ENCODE results near the gene SEMA4F. TPM values are rescaled to one million over a fixed set of nuclear protein-coding genes. Genes with fewer than 3 reads are reported as not detected.

Gene SEMA4F
- polyA plus RNA-seq, 1 donor (not counting 4 experiments of a cell fraction or from before 2014, with no cell fraction given) = 8.0 TPM

DNA sequence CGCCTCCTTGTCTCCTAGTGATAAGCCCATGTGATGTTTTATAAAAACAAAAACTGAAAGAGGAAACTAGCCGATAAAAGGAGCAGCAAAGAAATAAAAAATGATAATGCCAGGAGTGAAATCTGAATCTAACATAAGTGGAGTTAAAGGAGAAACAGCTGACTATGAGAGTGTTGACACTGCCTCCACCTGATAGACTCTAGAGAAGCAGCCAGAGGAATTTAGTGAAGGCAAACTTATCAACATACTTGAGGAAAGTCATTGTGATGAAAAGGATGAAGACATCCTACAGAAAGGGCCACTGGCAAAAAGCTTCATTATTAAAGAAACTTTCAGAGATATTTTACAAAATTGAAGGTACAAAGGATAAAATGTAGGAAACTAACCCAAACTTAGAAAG, 7.8 kb upstream of the SEMA4F start:
- dilution Hi-C loops (cut with MboI; ENCODE audit: extremely low pct_ligation_motif_present, low sequenced_read_pairs) = no loop called here

DNA sequence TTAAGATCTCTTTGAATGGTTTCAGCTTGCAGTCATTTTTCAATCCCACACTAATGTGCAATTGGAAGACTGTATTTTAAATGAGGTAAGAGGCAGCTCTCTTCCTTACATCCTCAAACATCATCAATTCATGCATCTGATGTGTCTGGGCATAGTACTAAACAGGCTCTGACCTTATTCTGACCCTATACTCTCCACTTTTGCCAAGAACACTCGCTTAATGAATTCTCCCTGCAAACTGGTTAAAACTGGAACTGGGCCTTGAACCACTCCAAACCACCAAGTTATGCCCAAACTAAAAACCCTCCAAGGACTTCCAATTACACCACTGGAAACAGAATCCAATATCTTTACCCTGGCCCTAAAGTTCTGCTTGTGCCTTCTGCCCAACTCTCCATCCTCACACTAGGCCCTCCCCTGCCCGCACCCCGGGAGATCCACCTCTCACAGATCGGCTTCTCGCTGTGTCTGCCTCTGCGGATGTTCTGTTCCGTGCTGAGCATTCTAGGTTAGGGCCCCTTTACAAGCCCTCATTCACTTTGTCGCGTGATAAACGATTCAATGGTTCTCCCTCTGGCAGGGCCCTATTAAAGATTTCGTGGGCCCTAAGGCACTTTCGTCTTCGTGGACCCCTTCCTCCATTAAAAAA, 7.1 kb upstream of the SEMA4F start:
- Histone ChIP-seq H3K4me3 (ENCODE audit: control insufficient read depth in 2 of 3, extremely low read depth in 1 of 3, insufficient read depth in 2 of 3, low read depth in 1 of 3, low read length in 3 of 3) (no peak overlapping the region), H3K4me2 (ENCODE audit: control insufficient read depth, extremely low read depth, insufficient read depth, low read depth, low read length) (no peak overlapping the region), H3K36me3 (ENCODE audit: control insufficient read depth in 2 of 2, extremely low read depth in 1 of 2, insufficient read depth in 2 of 2, low read length in 2 of 2) (no peaks in the 10 kb centered on the region), H3K79me2 (ENCODE audit: control insufficient read depth, insufficient read depth, low read length) (no peaks in the 10 kb centered on the region), H3K9ac (ENCODE audit: control insufficient read depth, extremely low read depth, insufficient read depth, low read length) (no peak overlapping the region), H3K9me1 (ENCODE audit: control insufficient read depth, extremely low read depth, insufficient read depth, low read length) (no peaks in the 10 kb centered on the region), H4K20me1 (ENCODE audit: control insufficient read depth, extremely low read depth, insufficient read depth, low read length) (no peaks in the 10 kb centered on the region), H3K27ac (ENCODE audit: control insufficient read depth, insufficient read depth, low read length) (no peak overlapping the region), H3K9me3 (ENCODE audit: control insufficient read depth, low read depth, low read length) (no peaks in the 10 kb centered on the region), H3K4me1 (ENCODE audit: control insufficient read depth, extremely low read depth, insufficient read depth, low read length) (no peaks in the 10 kb centered on the region), H2AFZ (ENCODE audit: control insufficient read depth, low read length) (no peak overlapping the region), H3K27me3 (ENCODE audit: control insufficient read depth, extremely low read depth, insufficient read depth, low read length) (no peaks in the 10 kb centered on the region)
- FAIRE-seq = no peak
- no peak for TF ChIP-seq EZH2 (IDR thresholded peaks at IDR 0.05; ENCODE audit: low read length)
- no peak for TF ChIP-seq CTCF (optimal IDR thresholded peaks at IDR 0.05 in 1 of 3, IDR thresholded peaks at IDR 0.05 in 1 of 3, conservative IDR thresholded peaks at IDR 0.05 in 1 of 3; ENCODE audit: extremely low read depth in 1 of 3, insufficient read depth in 2 of 3, low read length in 3 of 3)
- dilution Hi-C loops (cut with MboI; ENCODE audit: extremely low pct_ligation_motif_present, low sequenced_read_pairs) = no loop called here
- no peak for DNase-seq (ENCODE audit: low read depth, low spot score)

More for the DNA sequence above, 7.8 kb upstream of the SEMA4F start:
- Histone ChIP-seq H3K9me1 (ENCODE audit: control insufficient read depth, extremely low read depth, insufficient read depth, low read length) (no peaks in the 10 kb centered on the region), H3K36me3 (ENCODE audit: control insufficient read depth in 2 of 2, extremely low read depth in 1 of 2, insufficient read depth in 2 of 2, low read length in 2 of 2) (no peaks in the 10 kb centered on the region), H3K4me3 (ENCODE audit: control insufficient read depth in 2 of 3, extremely low read depth in 1 of 3, insufficient read depth in 2 of 3, low read depth in 1 of 3, low read length in 3 of 3) (no peak overlapping the region), H2AFZ (ENCODE audit: control insufficient read depth, low read length) (no peak overlapping the region), H3K27me3 (ENCODE audit: control insufficient read depth, extremely low read depth, insufficient read depth, low read length) (no peaks in the 10 kb centered on the region), H3K9ac (ENCODE audit: control insufficient read depth, extremely low read depth, insufficient read depth, low read length) (no peak overlapping the region), H3K27ac (ENCODE audit: control insufficient read depth, insufficient read depth, low read length) (no peak overlapping the region), H3K9me3 (ENCODE audit: control insufficient read depth, low read depth, low read length) (no peaks in the 10 kb centered on the region), H3K79me2 (ENCODE audit: control insufficient read depth, insufficient read depth, low read length) (no peaks in the 10 kb centered on the region), H3K4me1 (ENCODE audit: control insufficient read depth, extremely low read depth, insufficient read depth, low read length) (no peaks in the 10 kb centered on the region), H3K4me2 (ENCODE audit: control insufficient read depth, extremely low read depth, insufficient read depth, low read depth, low read length) (no peak overlapping the region), H4K20me1 (ENCODE audit: control insufficient read depth, extremely low read depth, insufficient read depth, low read length) (no peaks in the 10 kb centered on the region)
- no peak for DNase-seq (ENCODE audit: low read depth, low spot score)
- no peak for FAIRE-seq
- TF ChIP-seq EZH2 (IDR thresholded peaks at IDR 0.05; ENCODE audit: low read length) (no peak), CTCF (optimal IDR thresholded peaks at IDR 0.05 in 1 of 3, IDR thresholded peaks at IDR 0.05 in 1 of 3, conservative IDR thresholded peaks at IDR 0.05 in 1 of 3; ENCODE audit: extremely low read depth in 1 of 3, insufficient read depth in 2 of 3, low read length in 3 of 3) (no peak)

Measured in keratinocyte (primary cell).